HG03571 (cell line): ENCODE measurements around the gene BCR.

Source experiments
- ATAC-seq: cut with Tn5 transposase; IDR thresholded peaks from one replicate; pipeline ENCODE4 v1.9.1; 2021; ENCODE audit not compliant: unreplicated experiment

BCR gene

GRCh38 chr22:23227380-23227779 is 47.1 kb downstream of the BCR start:
- no peak for ATAC-seq

GRCh38 chr22:23228503-23228902 is 48.2 kb downstream of the BCR start:
- ATAC-seq, result no peak

GRCh38 chr22:23229646-23230045 is 49.3 kb downstream of the BCR start:
- ATAC-seq, result no peak

- ATAC-seq, result no peak
Observed at GRCh38 chr22:23230348-23231068, 50.2 kb downstream of the BCR start.

GRCh38 chr22:23231471-23232093 is 51.3 kb downstream of the BCR start:
- ATAC-seq, result no peak

GRCh38 chr22:23232094-23232905 is 52.0 kb downstream of the BCR start:
- ATAC-seq, result no peak

GRCh38 chr22:23233084-23233531 is 52.8 kb downstream of the BCR start:
- no peak for ATAC-seq

- ATAC-seq, result no peak
Observed at GRCh38 chr22:23233752-23234408, 53.6 kb downstream of the BCR start.

GRCh38 chr22:23234409-23235161 is 54.3 kb downstream of the BCR start:
- no peak for ATAC-seq

GRCh38 chr22:23235425-23235824 is 55.1 kb downstream of the BCR start:
- ATAC-seq, result no peak

- no peak for ATAC-seq
Observed at GRCh38 chr22:23236026-23236425, 55.7 kb downstream of the BCR start.

- ATAC-seq, result no peak
Observed at GRCh38 chr22:23236440-23237184, 56.3 kb downstream of the BCR start.

- no peak for ATAC-seq
Observed at GRCh38 chr22:23237201-23237798, 57.0 kb downstream of the BCR start.

GRCh38 chr22:23237841-23238240 is 57.5 kb downstream of the BCR start:
- ATAC-seq, result no peak

- ATAC-seq, result no peak
Observed at GRCh38 chr22:23238707-23239106, 58.4 kb downstream of the BCR start.

GRCh38 chr22:23239429-23239828 is 59.1 kb downstream of the BCR start:
- ATAC-seq, result no peak

- no peak for ATAC-seq
Observed at GRCh38 chr22:23240639-23241389, 60.5 kb downstream of the BCR start.

GRCh38 chr22:23241562-23242472 is 61.5 kb downstream of the BCR start:
- no peak for ATAC-seq
